ENCODE data around the gene TIMP2. TPM values are rescaled to one million over a fixed set of nuclear protein-coding genes. Genes with fewer than 3 reads are reported as not detected.
A peak's percentile ranks its signal among the peaks of the same experiment; 100 is the strongest.

TIMP2 gene
- total and polyA plus RNA-seq, 2 of the 13 experiments (the other 11 are each of a cell fraction or from before 2014, with no cell fraction given) = 3.8 to 8.5 TPM

DNA sequence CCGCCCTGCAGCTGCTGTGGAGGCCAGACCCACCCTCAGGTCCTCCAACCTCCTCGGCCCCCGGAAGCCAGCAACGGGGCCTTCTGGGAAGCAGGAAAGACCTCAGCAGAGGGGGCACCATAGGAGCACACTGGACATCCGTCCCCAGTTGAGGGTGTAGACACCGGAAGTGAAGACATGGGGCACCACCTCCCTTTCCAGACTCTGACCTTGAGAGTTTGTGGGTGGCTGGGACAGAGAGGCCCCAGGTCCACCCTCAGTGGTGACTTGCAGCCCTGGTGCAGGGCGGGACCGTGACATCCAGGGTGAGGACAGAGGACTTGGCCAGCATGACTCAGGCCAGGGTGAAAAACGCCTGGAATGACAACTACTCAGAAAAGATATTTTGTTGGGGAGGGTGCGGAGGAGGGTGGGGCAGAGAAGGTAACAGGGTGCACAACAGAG is 42.1 kb downstream of the TIMP2 start (continued):
- TF ChIP-seq, protein P1, sequence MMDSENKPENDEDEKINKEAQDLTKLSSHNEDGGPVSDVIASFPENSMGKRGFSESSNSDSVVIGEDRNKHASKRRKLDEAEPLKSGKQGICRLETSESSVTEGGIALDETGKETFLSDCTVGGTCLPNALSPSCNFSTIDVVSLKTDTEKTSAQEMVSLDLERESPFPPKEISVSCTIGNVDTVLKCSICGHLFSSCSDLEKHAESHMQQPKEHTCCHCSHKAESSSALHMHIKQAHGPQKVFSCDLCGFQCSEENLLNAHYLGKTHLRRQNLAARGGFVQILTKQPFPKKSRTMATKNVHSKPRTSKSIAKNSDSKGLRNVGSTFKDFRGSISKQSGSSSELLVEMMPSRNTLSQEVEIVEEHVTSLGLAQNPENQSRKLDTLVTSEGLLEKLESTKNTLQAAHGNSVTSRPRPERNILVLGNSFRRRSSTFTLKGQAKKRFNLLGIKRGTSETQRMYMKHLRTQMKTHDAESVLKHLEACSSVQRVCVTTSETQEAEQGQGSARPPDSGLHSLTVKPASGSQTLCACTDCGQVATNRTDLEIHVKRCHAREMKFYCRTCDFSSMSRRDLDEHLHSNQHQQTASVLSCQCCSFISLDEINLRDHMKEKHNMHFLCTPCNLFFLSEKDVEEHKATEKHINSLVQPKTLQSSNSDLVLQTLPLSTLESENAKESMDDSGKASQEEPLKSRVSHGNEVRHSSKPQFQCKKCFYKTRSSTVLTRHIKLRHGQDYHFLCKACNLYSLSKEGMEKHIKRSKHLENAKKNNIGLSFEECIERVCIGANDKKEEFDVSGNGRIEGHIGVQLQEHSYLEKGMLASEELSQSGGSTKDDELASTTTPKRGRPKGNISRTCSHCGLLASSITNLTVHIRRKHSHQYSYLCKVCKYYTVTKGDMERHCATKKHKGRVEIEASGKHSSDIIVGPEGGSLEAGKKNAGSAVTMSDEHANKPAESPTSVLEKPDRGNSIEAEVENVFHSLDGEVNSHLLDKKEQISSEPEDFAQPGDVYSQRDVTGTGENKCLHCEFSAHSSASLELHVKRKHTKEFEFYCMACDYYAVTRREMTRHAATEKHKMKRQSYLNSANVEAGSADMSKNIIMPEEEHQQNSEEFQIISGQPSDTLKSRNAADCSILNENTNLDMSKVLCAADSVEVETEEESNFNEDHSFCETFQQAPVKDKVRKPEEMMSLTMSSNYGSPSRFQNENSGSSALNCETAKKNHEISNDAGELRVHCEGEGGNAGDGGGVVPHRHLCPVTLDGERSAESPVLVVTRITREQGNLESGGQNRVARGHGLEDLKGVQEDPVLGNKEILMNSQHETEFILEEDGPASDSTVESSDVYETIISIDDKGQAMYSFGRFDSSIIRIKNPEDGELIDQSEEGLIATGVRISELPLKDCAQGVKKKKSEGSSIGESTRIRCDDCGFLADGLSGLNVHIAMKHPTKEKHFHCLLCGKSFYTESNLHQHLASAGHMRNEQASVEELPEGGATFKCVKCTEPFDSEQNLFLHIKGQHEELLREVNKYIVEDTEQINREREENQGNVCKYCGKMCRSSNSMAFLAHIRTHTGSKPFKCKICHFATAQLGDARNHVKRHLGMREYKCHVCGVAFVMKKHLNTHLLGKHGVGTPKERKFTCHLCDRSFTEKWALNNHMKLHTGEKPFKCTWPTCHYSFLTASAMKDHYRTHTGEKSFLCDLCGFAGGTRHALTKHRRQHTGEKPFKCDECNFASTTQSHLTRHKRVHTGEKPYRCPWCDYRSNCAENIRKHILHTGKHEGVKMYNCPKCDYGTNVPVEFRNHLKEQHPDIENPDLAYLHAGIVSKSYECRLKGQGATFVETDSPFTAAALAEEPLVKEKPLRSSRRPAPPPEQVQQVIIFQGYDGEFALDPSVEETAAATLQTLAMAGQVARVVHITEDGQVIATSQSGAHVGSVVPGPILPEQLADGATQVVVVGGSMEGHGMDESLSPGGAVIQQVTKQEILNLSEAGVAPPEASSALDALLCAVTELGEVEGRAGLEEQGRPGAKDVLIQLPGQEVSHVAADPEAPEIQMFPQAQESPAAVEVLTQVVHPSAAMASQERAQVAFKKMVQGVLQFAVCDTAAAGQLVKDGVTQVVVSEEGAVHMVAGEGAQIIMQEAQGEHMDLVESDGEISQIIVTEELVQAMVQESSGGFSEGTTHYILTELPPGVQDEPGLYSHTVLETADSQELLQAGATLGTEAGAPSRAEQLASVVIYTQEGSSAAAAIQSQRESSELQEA (CRISPR knock-in tag; IDR thresholded peaks at IDR 0.05; ENCODE audit: not compliant biosample characterization) = no peak
- TF ChIP-seq, protein P2, sequence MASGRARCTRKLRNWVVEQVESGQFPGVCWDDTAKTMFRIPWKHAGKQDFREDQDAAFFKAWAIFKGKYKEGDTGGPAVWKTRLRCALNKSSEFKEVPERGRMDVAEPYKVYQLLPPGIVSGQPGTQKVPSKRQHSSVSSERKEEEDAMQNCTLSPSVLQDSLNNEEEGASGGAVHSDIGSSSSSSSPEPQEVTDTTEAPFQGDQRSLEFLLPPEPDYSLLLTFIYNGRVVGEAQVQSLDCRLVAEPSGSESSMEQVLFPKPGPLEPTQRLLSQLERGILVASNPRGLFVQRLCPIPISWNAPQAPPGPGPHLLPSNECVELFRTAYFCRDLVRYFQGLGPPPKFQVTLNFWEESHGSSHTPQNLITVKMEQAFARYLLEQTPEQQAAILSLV (CRISPR knock-in tag; IDR thresholded peaks at IDR 0.05; ENCODE audit: borderline replicate concordance) = no peak
- TF ChIP-seq JUN (CRISPR knock-in tag; IDR thresholded peaks at IDR 0.05) (0 out of 2 replicates have a peak, but pooled peaks have one; percentile 11), TBX2 (CRISPR knock-in tag; IDR thresholded peaks at IDR 0.05; ENCODE audit: borderline replicate concordance) (no peak), SALL1 (CRISPR knock-in tag; IDR thresholded peaks at IDR 0.05) (peak; percentile 60), FOSL2 (CRISPR knock-in tag; IDR thresholded peaks at IDR 0.05) (peak; percentile 89), FOXA3 (CRISPR knock-in tag; IDR thresholded peaks at IDR 0.05) (peak; percentile 20; the same call in 1 of the 2 replicates), ELF1 (CRISPR knock-in tag; IDR thresholded peaks at IDR 0.05) (peak; percentile 80), ETV5 (CRISPR knock-in tag; IDR thresholded peaks at IDR 0.05; ENCODE audit: borderline replicate concordance) (peak; percentile 84), KDM5A (IDR thresholded peaks at IDR 0.05; ENCODE audit: borderline replicate concordance, low read length) (no peak)
- TF ChIP-seq, protein P3, sequence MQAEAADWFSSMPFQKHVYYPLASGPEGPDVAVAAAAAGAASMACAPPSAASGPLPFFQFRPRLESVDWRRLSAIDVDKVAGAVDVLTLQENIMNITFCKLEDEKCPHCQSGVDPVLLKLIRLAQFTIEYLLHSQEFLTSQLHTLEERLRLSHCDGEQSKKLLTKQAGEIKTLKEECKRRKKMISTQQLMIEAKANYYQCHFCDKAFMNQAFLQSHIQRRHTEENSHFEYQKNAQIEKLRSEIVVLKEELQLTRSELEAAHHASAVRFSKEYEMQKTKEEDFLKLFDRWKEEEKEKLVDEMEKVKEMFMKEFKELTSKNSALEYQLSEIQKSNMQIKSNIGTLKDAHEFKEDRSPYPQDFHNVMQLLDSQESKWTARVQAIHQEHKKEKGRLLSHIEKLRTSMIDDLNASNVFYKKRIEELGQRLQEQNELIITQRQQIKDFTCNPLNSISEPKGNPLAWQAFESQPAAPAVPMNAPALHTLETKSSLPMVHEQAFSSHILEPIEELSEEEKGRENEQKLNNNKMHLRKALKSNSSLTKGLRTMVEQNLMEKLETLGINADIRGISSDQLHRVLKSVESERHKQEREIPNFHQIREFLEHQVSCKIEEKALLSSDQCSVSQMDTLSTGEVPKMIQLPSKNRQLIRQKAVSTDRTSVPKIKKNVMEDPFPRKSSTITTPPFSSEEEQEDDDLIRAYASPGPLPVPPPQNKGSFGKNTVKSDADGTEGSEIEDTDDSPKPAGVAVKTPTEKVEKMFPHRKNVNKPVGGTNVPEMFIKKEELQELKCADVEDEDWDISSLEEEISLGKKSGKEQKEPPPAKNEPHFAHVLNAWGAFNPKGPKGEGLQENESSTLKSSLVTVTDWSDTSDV (CRISPR knock-in tag; IDR thresholded peaks at IDR 0.05) = 0 out of 2 replicates have a peak, but pooled peaks have one; percentile 12
- TF ChIP-seq, protein P4, sequence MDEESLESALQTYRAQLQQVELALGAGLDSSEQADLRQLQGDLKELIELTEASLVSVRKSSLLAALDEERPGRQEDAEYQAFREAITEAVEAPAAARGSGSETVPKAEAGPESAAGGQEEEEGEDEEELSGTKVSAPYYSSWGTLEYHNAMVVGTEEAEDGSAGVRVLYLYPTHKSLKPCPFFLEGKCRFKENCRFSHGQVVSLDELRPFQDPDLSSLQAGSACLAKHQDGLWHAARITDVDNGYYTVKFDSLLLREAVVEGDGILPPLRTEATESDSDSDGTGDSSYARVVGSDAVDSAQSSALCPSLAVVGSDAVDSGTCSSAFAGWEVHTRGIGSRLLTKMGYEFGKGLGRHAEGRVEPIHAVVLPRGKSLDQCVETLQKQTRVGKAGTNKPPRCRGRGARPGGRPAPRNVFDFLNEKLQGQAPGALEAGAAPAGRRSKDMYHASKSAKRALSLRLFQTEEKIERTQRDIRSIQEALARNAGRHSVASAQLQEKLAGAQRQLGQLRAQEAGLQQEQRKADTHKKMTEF (CRISPR knock-in tag; IDR thresholded peaks at IDR 0.05) = peak; percentile 36; the same call in 1 of the 2 replicates
